OCI-M1 (cell line): ENCODE data around the gene HDGF.
A peak's percentile ranks its signal among the peaks of the same experiment; 100 is the strongest.
"Not testable (repeated sequence)": the region's sequence is repeated elsewhere in the genome, so short reads cannot be mapped to it uniquely, and the experiment has no call there.

ENCODE experiments used
- DNase-seq: peaks from one replicate; lab custom pipeline; 2025; lab: John Stamatoyannopoulos, UW

HDGF gene

GRCh38 chr1:156767101-156767878 is 15.8 kb upstream of the HDGF start, which contains the start of gene PRCC:
Gene PRCC, plus strand, starts transcription at chr1:156767535. Its CDS starts 237 bp downstream, at chr1:156767772.
- peak; percentile 100 for DNase-seq

- peak; percentile 63 for DNase-seq
These were observed 15.0 kb upstream of the HDGF start for GRCh38 chr1:156766298-156767100.

- no peak for DNase-seq
These were observed 14.2 kb upstream of the HDGF start for GRCh38 chr1:156765666-156766065.

- not testable (repeated sequence) for DNase-seq
These were observed 13.7 kb upstream of the HDGF start for GRCh38 chr1:156765136-156765535.

DNA sequence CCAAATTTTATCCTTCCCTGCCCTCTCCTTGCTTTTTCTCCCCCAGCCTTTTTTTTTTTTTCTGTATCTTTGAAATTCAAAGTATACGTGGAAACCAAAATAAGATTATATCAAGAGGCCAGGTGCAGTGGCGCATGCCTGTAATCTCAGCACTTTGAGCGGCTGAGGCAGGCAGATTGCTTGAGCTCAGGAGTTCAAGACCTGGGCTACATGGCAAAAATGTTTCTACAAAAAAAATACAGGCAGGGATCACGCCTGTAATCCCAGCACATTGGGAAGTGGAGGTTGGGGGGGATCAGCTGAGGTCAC is 9.3 kb upstream of the HDGF start:
- no peak for DNase-seq

DNA sequence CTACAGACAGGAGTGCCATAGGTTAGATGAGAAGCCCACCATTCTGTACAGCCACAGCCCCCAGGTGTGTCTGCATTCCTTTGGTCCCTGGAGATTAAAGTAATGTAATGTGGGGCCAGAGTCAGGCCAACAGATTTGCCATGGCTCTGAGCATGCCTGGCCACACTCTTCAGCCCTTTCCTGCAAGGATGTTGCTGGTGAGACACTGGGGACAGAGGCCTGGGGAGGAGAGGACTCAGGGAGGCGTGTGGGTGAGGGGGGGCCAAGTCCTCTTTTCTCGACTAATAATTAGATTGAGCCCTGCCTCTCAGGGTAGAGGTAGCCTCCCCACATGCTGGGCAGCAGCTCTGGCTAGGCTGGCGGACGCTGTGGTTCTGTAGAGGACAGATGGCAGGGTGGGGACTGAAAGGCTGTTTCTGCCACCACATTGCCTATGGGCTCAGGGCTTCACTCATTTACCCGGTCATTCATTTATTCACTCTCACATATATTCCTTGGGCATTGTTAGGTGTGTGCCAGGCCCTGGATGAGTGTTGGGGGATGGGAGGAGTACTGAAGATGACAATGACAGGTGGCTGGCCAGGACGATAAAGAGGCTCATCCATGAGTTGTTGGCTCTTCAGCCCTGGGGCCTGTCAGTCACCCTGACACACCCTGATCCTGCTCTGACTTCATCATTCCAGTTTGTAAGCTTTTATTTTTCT is 8.8 kb upstream of the HDGF start:
- DNase-seq: no peak

DNA sequence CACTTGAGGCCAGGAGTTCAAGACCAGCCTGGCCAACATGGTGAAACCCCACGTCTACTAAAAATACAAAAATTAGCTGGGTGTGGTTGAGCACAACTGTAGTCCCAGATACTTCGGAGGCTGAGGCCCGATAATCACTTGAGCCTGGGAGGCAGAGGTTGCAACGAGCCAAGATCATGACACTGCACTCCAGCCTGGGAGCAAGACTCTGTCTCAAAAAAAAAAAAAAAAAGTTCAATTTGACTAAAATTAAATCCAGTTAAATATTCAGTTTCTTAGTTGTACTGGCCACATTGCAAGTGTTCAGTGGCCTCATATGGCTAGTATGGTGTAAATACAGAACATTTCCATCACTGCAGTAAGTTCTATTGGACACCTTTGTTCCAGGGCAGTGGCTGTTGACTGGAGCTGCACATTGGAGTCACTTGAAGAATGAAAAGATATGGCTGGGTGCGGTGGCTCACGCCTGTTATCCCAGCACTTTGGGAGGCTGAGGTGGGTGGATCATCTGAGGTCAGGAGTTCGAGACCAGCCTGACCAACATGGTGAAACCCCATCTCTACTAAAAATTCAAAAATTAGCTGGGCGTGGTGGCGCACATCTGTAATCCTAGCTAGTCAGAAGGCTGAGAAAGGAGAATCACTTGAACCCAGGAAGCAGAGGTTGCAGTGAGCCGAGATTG is 6.2 kb upstream of the HDGF start:
- not testable (repeated sequence) for DNase-seq

- no peak for DNase-seq
These were observed 4.9 kb upstream of the HDGF start for GRCh38 chr1:156756355-156756754.

GRCh38 chr1:156755527-156755950 is 4.1 kb upstream of the HDGF start:
- DNase-seq: peak; percentile 35

DNA sequence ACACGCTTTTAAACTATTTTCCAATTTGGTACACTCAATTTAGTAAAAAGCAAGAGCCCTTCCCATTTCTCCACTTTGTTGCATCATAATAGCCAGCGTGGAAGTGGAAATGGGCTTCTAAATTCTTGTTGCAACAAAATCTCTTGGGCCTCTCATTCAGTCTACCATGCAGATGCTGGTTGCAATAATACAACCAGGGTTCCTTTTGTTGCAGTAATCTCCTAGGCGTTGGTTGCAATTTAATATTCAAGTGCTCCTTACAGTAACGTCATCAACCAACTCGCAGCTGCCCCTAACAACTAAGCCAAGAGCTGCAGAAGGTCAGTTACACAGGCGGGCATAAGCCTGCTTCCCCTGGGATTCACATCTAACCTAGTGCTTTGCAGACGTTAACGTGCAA is 2.7 kb upstream of the HDGF start:
- no peak for DNase-seq

DNA sequence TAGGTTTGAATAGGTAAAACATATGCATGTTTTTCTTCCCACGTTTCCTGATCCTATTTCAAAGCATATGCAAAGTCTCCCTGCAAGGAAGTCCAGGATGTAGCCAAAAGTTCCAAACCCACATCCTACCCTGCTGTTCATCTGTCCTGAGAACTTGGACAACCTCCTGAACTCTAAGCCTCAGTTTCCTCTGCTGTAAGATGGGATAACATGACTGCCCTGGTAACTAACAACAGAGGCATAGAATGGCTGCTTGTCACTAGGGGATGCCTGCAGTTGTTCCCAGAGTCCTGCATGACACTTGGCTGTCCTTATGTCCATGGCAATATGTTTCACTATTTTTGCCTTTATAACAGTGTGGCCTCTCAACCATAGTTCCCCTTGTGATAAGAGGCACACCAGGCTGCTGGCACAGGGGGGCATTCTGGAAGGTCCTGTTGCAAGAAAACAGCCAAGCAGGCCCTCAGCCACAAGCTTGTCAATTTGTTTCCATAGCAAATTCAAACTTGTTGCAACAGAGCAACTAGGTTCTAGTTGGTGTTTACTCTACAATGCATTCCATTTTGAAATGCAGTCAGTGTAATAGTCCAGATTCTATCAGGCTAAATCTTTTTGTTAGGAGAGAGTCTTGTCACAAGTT is 1.5 kb upstream of the HDGF start:
- no peak for DNase-seq

DNA sequence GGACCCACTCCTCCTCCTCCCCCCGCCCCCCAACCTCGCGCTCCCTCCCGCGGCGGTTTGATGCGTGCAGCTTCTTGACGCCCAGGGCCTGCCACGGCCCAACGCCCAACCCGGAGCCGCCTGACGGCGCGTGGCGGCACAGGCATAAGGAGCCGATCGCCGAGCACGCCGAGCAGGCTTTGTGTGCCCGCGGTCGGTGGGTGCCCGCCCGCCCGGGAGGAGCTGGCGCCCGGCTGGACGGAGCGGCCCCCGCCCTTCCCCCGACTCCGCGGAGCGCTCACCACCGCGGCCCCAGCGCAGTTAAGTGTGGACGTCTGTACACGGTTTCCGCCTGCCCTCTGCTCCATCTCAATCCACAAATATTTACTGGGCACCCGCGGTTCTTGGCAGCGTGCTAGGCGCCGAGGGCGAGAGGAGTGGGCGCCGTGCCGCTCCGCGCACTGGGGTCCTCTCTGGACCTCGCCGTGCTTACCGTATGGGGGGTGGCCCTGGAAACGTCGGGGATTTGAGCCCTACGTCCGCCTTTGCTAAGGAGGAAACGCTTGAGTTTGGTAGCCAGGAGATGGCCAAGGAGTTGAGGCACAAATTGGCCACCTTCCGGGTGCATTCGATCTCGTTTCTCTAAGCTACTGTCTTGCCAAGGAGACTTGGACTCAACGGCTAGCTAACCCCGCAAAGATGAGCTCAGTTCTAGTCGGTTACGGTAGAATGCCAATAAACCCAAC is 444 bp upstream of the HDGF start:
- peak; percentile 98 for DNase-seq

DNA sequence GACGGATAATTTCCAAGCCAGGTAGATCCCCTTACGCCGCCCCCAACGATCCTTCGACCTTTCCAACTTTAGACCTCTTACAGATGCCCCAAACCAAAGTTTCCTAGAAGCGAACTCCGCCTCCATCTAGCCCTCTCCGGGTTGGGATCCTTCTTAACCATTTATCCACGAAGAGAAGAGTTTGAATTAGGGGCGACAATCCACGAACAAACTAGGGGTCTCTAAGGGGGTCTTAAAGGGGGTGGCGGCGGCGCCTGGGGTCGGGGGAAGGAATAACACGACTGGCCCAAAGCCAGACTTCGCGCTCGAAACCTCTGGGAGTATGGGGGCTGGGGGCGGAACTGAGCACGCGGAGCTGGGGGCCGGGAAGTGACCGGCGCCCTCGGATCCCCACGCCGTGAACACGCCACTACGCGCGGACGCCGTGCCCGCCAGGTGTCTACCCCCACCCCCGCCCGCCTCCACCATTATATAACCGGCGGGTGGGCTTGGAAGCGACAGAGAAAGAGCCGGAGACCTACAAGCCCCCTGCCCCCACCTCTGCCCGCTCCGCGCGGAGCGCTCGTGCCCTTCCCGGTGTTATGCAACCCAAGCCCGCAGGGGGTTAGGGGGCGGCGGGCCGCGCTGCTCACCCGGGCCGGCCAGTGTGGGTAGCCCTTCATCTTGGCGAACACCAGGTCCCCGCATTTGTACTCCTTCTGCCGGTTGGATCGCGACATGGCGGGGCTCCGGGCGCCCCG is 594 bp downstream of the HDGF start:
- DNase-seq: peak; percentile 66

DNA sequence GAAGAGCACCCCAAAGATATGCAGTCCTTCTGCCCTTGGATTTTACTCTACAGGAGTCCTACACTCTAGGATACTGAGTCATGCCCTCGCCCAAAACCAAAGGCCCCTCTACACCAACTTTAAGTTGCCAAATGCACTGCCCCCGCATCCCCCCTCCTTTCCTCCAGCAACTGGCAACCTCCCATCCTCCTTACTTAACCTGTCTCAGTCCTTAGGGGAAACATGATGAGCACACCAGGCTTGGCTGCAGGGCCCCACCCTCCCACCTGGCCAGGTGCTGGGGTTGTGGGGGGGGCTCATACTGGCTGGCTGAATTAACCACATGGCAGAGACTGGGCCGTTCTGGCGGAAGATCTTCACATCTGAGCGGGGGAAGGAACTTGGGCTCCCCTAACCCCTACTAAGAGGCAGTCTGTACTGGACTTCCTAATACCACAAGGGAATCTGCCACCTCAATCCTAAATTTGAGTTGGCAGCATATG is 1.2 kb downstream of the HDGF start:
- DNase-seq: peak; percentile 62

GRCh38 chr1:156749419-156750118 is 1.9 kb downstream of the HDGF start:
- peak; percentile 62 for DNase-seq

- DNase-seq: peak; percentile 76
These were observed 2.6 kb downstream of the HDGF start for GRCh38 chr1:156748670-156749418.

- DNase-seq: no peak
These were observed 3.5 kb downstream of the HDGF start for GRCh38 chr1:156747742-156748669.
